MM.1S (cell line): Measurements from ENCODE around the gene ANKRD24.

Experiments used
- CTCF ChIP-seq: fragments of 300-600 bp; sonication (generic); IDR thresholded peaks from 2 replicates; pipeline ENCODE4 v1.5.1; 2016; ENCODE audit warnings: antibody characterized with exemption, low read length, mixed read lengths
- EZH2 ChIP-seq: fragments of 300-600 bp; sonication (generic); optimal IDR thresholded peaks from 2 replicates; pipeline ENCODE3; 2017; ENCODE audit warnings: low read depth, mild to moderate bottlenecking, antibody characterized with exemption, low read length, mixed read lengths

- TF ChIP-seq CTCF (no peak), EZH2 (no peak)
Measured at GRCh38 chr19:4134351-4134750, 48.1 kb upstream of the ANKRD24 start.
